Adrenal gland (tissue), 12 donors: ENCODE results near the gene ZFP57. TPM values are rescaled to one million over a fixed set of nuclear protein-coding genes. Genes with fewer than 3 reads are reported as not detected.

Experiments used
- DNase-seq, 7 donors: peaks; one replicate each; pipeline ENCODE4 v3.0.0-alpha.2; 2019 to 2020
- H3K27ac ChIP-seq, 5 donors: fragments of 200-600 bp; sonication (generic) in 4 of 5; 1 replicate in 3 of 5; 2 replicates in 2 of 5; pipeline versions ENCODE4 v1.5.1 to v1.8.0; 2016 to 2020; ENCODE audit warnings: mild to moderate bottlenecking in 1 of 5
- H3K27me3 ChIP-seq: fragments of 200-600 bp; 2 replicates; pipeline ENCODE4 v1.8.0; 2021
- H3K36me3 ChIP-seq, 2 donors: fragments of 200-600 bp; replicated peaks in 1 of 2; 1 replicate in 1 of 2; 2 replicates in 1 of 2; pipeline versions ENCODE4 v1.5.1 to v1.8.0; 2018 to 2022
- H3K4me1 ChIP-seq, 2 donors: fragments of 200-600 bp; replicated peaks in 1 of 2; 1 replicate in 1 of 2; 2 replicates in 1 of 2; pipeline versions ENCODE4 v1.5.1 to v1.8.0; 2018 to 2021
- H3K4me3 ChIP-seq, 4 donors: fragments of 200-600 bp; sonication (generic) in 3 of 4; one replicate each; pipeline ENCODE4 v1.5.1; 2016 to 2018
- H3K9me3 ChIP-seq, 3 donors: fragments of 200-600 bp; sonication (generic) in 1 of 3; replicated peaks in 1 of 3; 1 replicate in 2 of 3; 2 replicates in 1 of 3; pipeline versions ENCODE4 v1.5.1 to v1.8.0; 2016 to 2021
- POLR2A ChIP-seq, 2 donors: fragments of 450-650 bp; IDR thresholded peaks; one replicate each; pipeline ENCODE4 v1.6.1; 2017; ENCODE audit warnings: antibody characterized with exemption in 2 of 2, mild to moderate bottlenecking in 2 of 2, moderate library complexity in 1 of 2
- WGBS, 4 donors: extraction: QIAGEN DNeasy Blood & Tissue Kit in 2 of 4; methylation state at CpG; one replicate each; pipeline versions ENCODE4 v1.1.5 to v1.1.7; 2013 to 2017; 5-methylcytosine and 5-hydroxymethylcytosine counted together
- intact Hi-C, 2 donors: fragments of 100-400 bp; cut with DNase I; formaldehyde crosslinking; loops; one replicate each; pipeline versions ENCODE4 v1.14.1 to v1.15.0; 2022 to 2023
- polyA plus RNA-seq, 3 donors: library from polyadenylated mRNA; stranded (reverse); fragments of 200-250 nt in 2 of 3; fragments of 350-450 nt in 1 of 3; fragmentation: Illumina TruSeq in 1 of 3; extraction: RNeasy Lipid Tissue Mini Kit (QIAGEN cat#74804) in 1 of 3; gene quantifications; one replicate each; pipeline ENCODE4 v1.2.3, GENCODE V29; 2013 to 2014
- total RNA-seq, 9 donors: library from RNA; depleted of rRNA in 4 of 9; stranded (reverse); fragments of >200 nt in 4 of 9; fragments of 120-200 nt in 1 of 9; fragmentation: NEBNext Ultra II Directional in 1 of 9; extraction: Animal tissue kit (Norgen Biotek cat#: 25700) in 1 of 9; gene quantifications; one replicate each; pipeline versions ENCODE4 v1.1.0 to v1.2.4, GENCODE V29; 2013 to 2023
- TF ChIP-seq, protein P1 (sequence below), 6 experiments: fragments of 450-650 bp in 4 of 6; fragments of 200-600 bp in 2 of 6; sonication (generic) in 1 of 6; IDR thresholded peaks; 1 replicate in 5 of 6; 2 replicates in 1 of 6; pipeline versions ENCODE4 v1.5.1 to v1.8.0; 2016 to 2021; ENCODE audit warnings: antibody characterized with exemption in 6 of 6, mild to moderate bottlenecking in 2 of 6, moderate library complexity in 1 of 6
- donor health status: healthy with polysubstance abuse.
- donor health status: Bipolar disorder and iron deficiency.
- donor health status: DM: yes; HTN: yes; CAD: no.
- donor health status: DM: no; HTN: no; CAD: no.
- donor health status: DM: no; HTN: no; CAD: no.
- donor health status: DM: yes; HTN: yes; CAD: no.

Gene ZFP57
- total and polyA plus RNA-seq, 12 donors, result 0.06 to 1.9 (median 0.96) TPM; not detected in 7

- H3K27ac ChIP-seq, result no peak overlapping the region
- H3K27me3 ChIP-seq, result no peaks in the 10 kb centered on the region
- peaks cover 0 to 7% of the 10 kb centered on the region in 2 donors for H3K36me3 ChIP-seq
- H3K4me3 ChIP-seq, result no peak overlapping the region
- WGBS, 4 donors, result 25 to 42% (median 34%) methylated on average over 2 of the region's 2 CpGs
- DNase-seq, result no peak
- no peak for TF ChIP-seq POLR2A (IDR thresholded peaks at IDR 0.05)
- TF ChIP-seq, protein P1, sequence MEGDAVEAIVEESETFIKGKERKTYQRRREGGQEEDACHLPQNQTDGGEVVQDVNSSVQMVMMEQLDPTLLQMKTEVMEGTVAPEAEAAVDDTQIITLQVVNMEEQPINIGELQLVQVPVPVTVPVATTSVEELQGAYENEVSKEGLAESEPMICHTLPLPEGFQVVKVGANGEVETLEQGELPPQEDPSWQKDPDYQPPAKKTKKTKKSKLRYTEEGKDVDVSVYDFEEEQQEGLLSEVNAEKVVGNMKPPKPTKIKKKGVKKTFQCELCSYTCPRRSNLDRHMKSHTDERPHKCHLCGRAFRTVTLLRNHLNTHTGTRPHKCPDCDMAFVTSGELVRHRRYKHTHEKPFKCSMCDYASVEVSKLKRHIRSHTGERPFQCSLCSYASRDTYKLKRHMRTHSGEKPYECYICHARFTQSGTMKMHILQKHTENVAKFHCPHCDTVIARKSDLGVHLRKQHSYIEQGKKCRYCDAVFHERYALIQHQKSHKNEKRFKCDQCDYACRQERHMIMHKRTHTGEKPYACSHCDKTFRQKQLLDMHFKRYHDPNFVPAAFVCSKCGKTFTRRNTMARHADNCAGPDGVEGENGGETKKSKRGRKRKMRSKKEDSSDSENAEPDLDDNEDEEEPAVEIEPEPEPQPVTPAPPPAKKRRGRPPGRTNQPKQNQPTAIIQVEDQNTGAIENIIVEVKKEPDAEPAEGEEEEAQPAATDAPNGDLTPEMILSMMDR (IDR thresholded peaks at IDR 0.05), result no peak
- H3K4me1 ChIP-seq, result peaks cover 0 to 7% of the 10 kb centered on the region in 2 donors
- no peaks in the 10 kb centered on the region for H3K9me3 ChIP-seq
- intact Hi-C loops, result no loop called here
These were observed 39.9 kb upstream of the ZFP57 start for GRCh38 chr6:29720863-29721262.

GRCh38 chr6:29710281-29710941, 29.5 kb upstream of the ZFP57 start:
- no peaks in the 10 kb centered on the region for H3K4me1 ChIP-seq
- peaks cover 8% of the 10 kb centered on the region for H3K27me3 ChIP-seq
- no peaks in the 10 kb centered on the region for H3K36me3 ChIP-seq
- H3K27ac ChIP-seq, result no peak overlapping the region
- no peak overlapping the region for H3K4me3 ChIP-seq
- no peak for DNase-seq
- 63 to 80% (median 80%) methylated on average over 6 to 8 of the region's 8 CpGs for WGBS, 4 donors
- no peak for TF ChIP-seq POLR2A (IDR thresholded peaks at IDR 0.05)
- TF ChIP-seq, protein P1 (IDR thresholded peaks at IDR 0.05), result no peak
- intact Hi-C loops, result no loop called here
- no peaks in the 10 kb centered on the region for H3K9me3 ChIP-seq

- Histone ChIP-seq H3K27me3 (peaks cover 8% of the 10 kb centered on the region), H3K9me3 (no peaks in the 10 kb centered on the region), H3K4me1 (no peaks in the 10 kb centered on the region), H3K27ac (no peak overlapping the region), H3K4me3 (no peak overlapping the region), H3K36me3 (no peaks in the 10 kb centered on the region)
- DNase-seq, result no peak
- 36 to 48% (median 45%) methylated on average over 4 of the region's 4 CpGs for WGBS, 4 donors
- intact Hi-C loops, result loop anchor here in 1 of 2 donors (10.0 kb wide), 1 partner anchor 306 kb away; no protein-coding TSS in a partner anchor
- TF ChIP-seq, protein P1 (IDR thresholded peaks at IDR 0.05), result no peak
- no peak for TF ChIP-seq POLR2A (IDR thresholded peaks at IDR 0.05)
These were observed 28.2 kb upstream of the ZFP57 start for GRCh38 chr6:29709188-29709587.

DNA sequence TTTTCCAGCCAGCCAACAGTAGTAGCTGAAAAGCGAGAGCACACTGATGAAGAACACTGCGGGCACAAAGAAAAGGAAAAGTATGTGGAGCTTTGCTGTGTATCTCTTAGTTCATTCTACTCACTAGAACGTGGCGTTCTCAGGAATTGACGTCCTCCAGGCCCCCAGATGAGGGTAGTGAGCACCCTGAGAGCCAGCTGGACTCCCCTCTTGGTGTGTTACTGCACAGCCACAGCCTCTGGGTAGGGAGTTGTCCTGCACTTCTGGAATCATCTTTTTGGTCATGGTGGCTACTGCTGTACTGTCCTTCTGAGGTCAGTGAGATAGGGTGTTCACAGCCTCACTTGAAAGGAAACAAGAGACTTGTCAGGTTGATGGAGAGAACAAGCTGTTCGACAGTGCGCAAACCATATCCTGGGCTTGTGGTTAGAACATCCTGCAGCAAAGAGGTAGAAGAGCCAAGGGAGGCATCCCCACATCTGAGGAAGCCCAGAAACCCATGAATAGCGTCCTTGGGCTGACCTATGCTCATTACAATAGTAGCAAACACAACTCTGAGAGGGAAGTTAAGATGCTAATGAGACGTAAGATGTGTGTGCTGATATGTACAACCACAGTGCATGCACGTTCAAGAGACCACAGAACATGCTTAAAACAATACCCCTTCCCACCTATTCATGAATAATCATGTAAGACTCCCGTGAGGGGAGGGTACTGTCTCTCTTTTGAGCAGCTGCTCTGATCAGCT, 27.7 kb upstream of the ZFP57 start:
- Histone ChIP-seq H3K9me3 (no peaks in the 10 kb centered on the region), H3K4me1 (no peaks in the 10 kb centered on the region), H3K4me3 (no peak overlapping the region), H3K27me3 (peaks cover 8% of the 10 kb centered on the region), H3K27ac (no peak overlapping the region), H3K36me3 (no peaks in the 10 kb centered on the region)
- intact Hi-C loops, result loop anchor here in 1 of 2 donors (10.0 kb wide), 1 partner anchor 306 kb away; no protein-coding TSS in a partner anchor
- TF ChIP-seq POLR2A (IDR thresholded peaks at IDR 0.05), result no peak
- TF ChIP-seq, protein P1 (IDR thresholded peaks at IDR 0.05), result no peak
- DNase-seq, result no peak
- 61% methylated on average over 11 of the region's 11 CpGs for WGBS, 4 donors
